H1 (cell line): ENCODE data around the gene INPP5K. TPM values are rescaled to one million over a fixed set of nuclear protein-coding genes. Genes with fewer than 3 reads are reported as not detected.

ENCODE experiments used
- CTCF ChIA-PET: fragments of 300-600 bp; sonication (Branson Sonifier 250); formaldehyde crosslinking; loops from one replicate; lab custom pipeline; 2021; ENCODE audit not compliant: partially characterized antibody; lab: Charles Lee
- POLR2A ChIA-PET: fragments of 300-600 bp; sonication (Branson Sonifier 250); formaldehyde crosslinking; loops from one replicate; lab custom pipeline; 2021; ENCODE audit warnings: inconsistent platforms; ENCODE audit not compliant: partially characterized antibody; lab: Charles Lee
- DNase-seq, 2 experiments: peaks; one replicate each; pipeline versions ENCODE4 v3.0.0 to v3.0.0-alpha.2; 2010 to 2022; ENCODE audit warnings: low spot score in 2 of 2, low read depth in 1 of 2, mixed read lengths in 1 of 2
- FAIRE-seq: peaks from 2 replicates; lab custom pipeline; 2011; peaks lifted over from hg19 to GRCh38; lab: Jason Lieb, UNC
- H2AFZ ChIP-seq: 2 replicates; pipeline ENCODE4 v1.8.1; 2012; ENCODE audit warnings: low read length, inconsistent platforms
- H2AK5ac ChIP-seq: 2 replicates; pipeline ENCODE4 v1.6.1; 2013; ENCODE audit warnings: low read depth, low read length
- H2BK120ac ChIP-seq: replicated peaks from 2 replicates; pipeline ENCODE3; 2013; ENCODE audit warnings: low read depth, low read length, inconsistent platforms
- H2BK12ac ChIP-seq: 2 replicates; pipeline ENCODE4 v1.6.1; 2013; ENCODE audit warnings: low read depth, low read length
- H2BK15ac ChIP-seq: 2 replicates; pipeline ENCODE4 v1.6.1; 2013; ENCODE audit warnings: low read length
- H2BK20ac ChIP-seq: 2 replicates; pipeline ENCODE4 v1.6.1; 2013; ENCODE audit warnings: low read length
- H2BK5ac ChIP-seq: 2 replicates; pipeline ENCODE4 v1.6.1; 2013; ENCODE audit warnings: low read depth, low read length
- H3K14ac ChIP-seq: 2 replicates; pipeline ENCODE4 v1.6.1; 2013; ENCODE audit warnings: inconsistent platforms; ENCODE audit not compliant: insufficient read length
- H3K18ac ChIP-seq: 2 replicates; pipeline ENCODE4 v1.6.1; 2013; ENCODE audit warnings: low read length; ENCODE audit errors: extremely low read depth
- H3K23ac ChIP-seq: 2 replicates; pipeline ENCODE4 v1.6.1; 2013; ENCODE audit warnings: inconsistent platforms; ENCODE audit not compliant: insufficient read length
- H3K23me2 ChIP-seq: 2 replicates; pipeline ENCODE4 v1.6.1; 2013; ENCODE audit warnings: low read depth, low read length
- H3K27ac ChIP-seq: 2 replicates; pipeline ENCODE4 v1.6.1; 2011; ENCODE audit warnings: low read depth, low read length, inconsistent platforms
- H3K27me3 ChIP-seq, 4 experiments: replicated peaks in 1 of 4; 1 replicate in 1 of 4; 2 replicates in 3 of 4; pipeline versions ENCODE4 v1.6.1 to v1.8.1; 2011 to 2013; ENCODE audit warnings: low read length in 3 of 4, mild to moderate bottlenecking in 3 of 4, inconsistent platforms in 2 of 4, mixed read lengths in 2 of 4, moderate library complexity in 1 of 4; ENCODE audit not compliant: control insufficient read depth in 3 of 4, insufficient read depth in 3 of 4; ENCODE audit errors: extremely low read depth in 1 of 4
- H3K36me3 ChIP-seq, 4 experiments: 2 replicates each; pipeline versions ENCODE4 v1.6.1 to v1.8.1; 2011 to 2013; ENCODE audit warnings: mild to moderate bottlenecking in 4 of 4, low read length in 3 of 4, moderate library complexity in 2 of 4, control low read depth in 1 of 4, inconsistent platforms in 1 of 4; ENCODE audit not compliant: insufficient read depth in 4 of 4, control insufficient read depth in 2 of 4
- H3K4ac ChIP-seq: replicated peaks from 2 replicates; pipeline ENCODE3; 2013; ENCODE audit warnings: low read length, low read depth, mixed read lengths, inconsistent platforms; ENCODE audit not compliant: insufficient read length
- H3K4me1 ChIP-seq, 4 experiments: replicated peaks in 1 of 4; 1 replicate in 1 of 4; 2 replicates in 3 of 4; pipeline versions ENCODE4 v1.6.1 to v1.8.1; 2011 to 2013; ENCODE audit warnings: low read length in 3 of 4, inconsistent platforms in 2 of 4, mixed read lengths in 1 of 4; ENCODE audit not compliant: insufficient read depth in 4 of 4, control insufficient read depth in 3 of 4
- H3K4me2 ChIP-seq, 2 experiments: 2 replicates each; pipeline versions ENCODE4 v1.6.1 to v1.8.1; 2011 to 2013; ENCODE audit warnings: low read depth in 2 of 2, low read length in 2 of 2, control low read depth in 1 of 2, inconsistent platforms in 1 of 2, mild to moderate bottlenecking in 1 of 2; ENCODE audit not compliant: insufficient read depth in 1 of 2
- H3K4me3 ChIP-seq, 4 experiments: fragments of 200-600, 300-600 bp in 1 of 4; sonication (generic), shearing (Covaris generic), sonication (Bioruptor Twin) in 1 of 4; 2 replicates each; pipeline versions ENCODE4 v1.5.1 to v1.8.1; 2011 to 2016; ENCODE audit warnings: low read length in 4 of 4, low read depth in 3 of 4, control low read depth in 2 of 4, inconsistent platforms in 2 of 4, mild to moderate bottlenecking in 2 of 4, mixed read lengths in 1 of 4, moderate library complexity in 1 of 4; ENCODE audit not compliant: insufficient read depth in 2 of 4; ENCODE audit errors: extremely low read depth in 1 of 4
- H3K56ac ChIP-seq: replicated peaks from 2 replicates; pipeline ENCODE3; 2013; ENCODE audit warnings: low read depth, mild to moderate bottlenecking, mixed read lengths, low read length, inconsistent platforms; ENCODE audit not compliant: insufficient read length
- H3K79me1 ChIP-seq: 2 replicates; pipeline ENCODE4 v1.6.1; 2013; ENCODE audit warnings: low read depth, low read length, control low read depth
- H3K79me2 ChIP-seq, 2 experiments: 2 replicates each; pipeline versions ENCODE4 v1.6.1 to v1.8.1; 2012 to 2013; ENCODE audit warnings: low read length in 2 of 2, mild to moderate bottlenecking in 2 of 2, inconsistent platforms in 1 of 2; ENCODE audit not compliant: insufficient read depth in 2 of 2, control insufficient read depth in 1 of 2
- H3K9ac ChIP-seq, 4 experiments: replicated peaks in 1 of 4; 1 replicate in 1 of 4; 2 replicates in 3 of 4; pipeline versions ENCODE4 v1.6.1 to v1.8.1; 2011 to 2013; ENCODE audit warnings: low read depth in 3 of 4, low read length in 3 of 4, control low read depth in 2 of 4, mild to moderate bottlenecking in 2 of 4, moderate library complexity in 2 of 4, inconsistent platforms in 1 of 4; ENCODE audit errors: extremely low read depth in 1 of 4
- H3K9me3 ChIP-seq, 2 experiments: 2 replicates each; pipeline versions ENCODE4 v1.6.1 to v1.8.1; 2012 to 2013; ENCODE audit warnings: mild to moderate bottlenecking in 2 of 2, moderate library complexity in 2 of 2, control low read depth in 1 of 2, inconsistent platforms in 1 of 2, low read depth in 1 of 2, low read length in 1 of 2, mixed read lengths in 1 of 2; ENCODE audit not compliant: insufficient read depth in 2 of 2
- H4K20me1 ChIP-seq, 2 experiments: replicated peaks in 1 of 2; 2 replicates each; pipeline versions ENCODE3 to v1.8.1; 2011 to 2013; ENCODE audit warnings: inconsistent platforms in 2 of 2, low read length in 2 of 2, mild to moderate bottlenecking in 1 of 2; ENCODE audit not compliant: insufficient read depth in 2 of 2, control insufficient read depth in 1 of 2
- H4K5ac ChIP-seq: 2 replicates; pipeline ENCODE4 v1.6.1; 2013; ENCODE audit warnings: low read length, low read depth, mixed read lengths, inconsistent platforms; ENCODE audit not compliant: insufficient read length
- H4K8ac ChIP-seq: 2 replicates; pipeline ENCODE4 v1.8.0; 2013; ENCODE audit warnings: mild to moderate bottlenecking, moderate library complexity, low read length, inconsistent platforms; ENCODE audit not compliant: insufficient read depth; ENCODE audit errors: extremely low read depth
- H4K91ac ChIP-seq: replicated peaks from 2 replicates; pipeline ENCODE3; 2013; ENCODE audit warnings: low read length, mixed read lengths, inconsistent platforms; ENCODE audit not compliant: insufficient read length
- CREB1 ChIP-seq: IDR thresholded peaks from 2 replicates; pipeline ENCODE4 v1.6.1; 2012; ENCODE audit warnings: inconsistent platforms
- HDAC2 ChIP-seq, 2 experiments: fragments of 300-600 bp in 1 of 2; sonication (generic) in 1 of 2; IDR thresholded peaks; 2 replicates each; pipeline ENCODE4 v1.6.1; 2011 to 2012; ENCODE audit warnings: low read depth in 2 of 2, low read length in 2 of 2, mild to moderate bottlenecking in 2 of 2, moderate library complexity in 2 of 2, borderline replicate concordance in 1 of 2, inconsistent platforms in 1 of 2
- KDM4A ChIP-seq: IDR thresholded peaks from one replicate; pipeline ENCODE4 v1.7.1; 2012; ENCODE audit warnings: low read depth, mild to moderate bottlenecking, moderate library complexity, low read length, inconsistent platforms; ENCODE audit not compliant: severe bottlenecking
- TCF12 ChIP-seq: IDR thresholded peaks from 2 replicates; pipeline ENCODE4 v1.6.1; 2011; ENCODE audit warnings: low read depth, mild to moderate bottlenecking, low read length
- WGBS, 2 experiments: shearing (Covaris generic) in 1 of 2; methylation state at CpG; one replicate each; pipeline versions ENCODE4 v1.1.6 to v1.1.7; 2013 to 2015; ENCODE audit warnings: low lambda C conversion rate in 2 of 2, mixed read lengths in 2 of 2, inconsistent platforms in 1 of 2, low coverage in 1 of 2, missing lambda C conversion rate in 1 of 2; ENCODE audit not compliant: insufficient replicate concordance in 2 of 2, insufficient coverage in 1 of 2, insufficient read length in 1 of 2; ENCODE audit errors: extremely low coverage in 1 of 2, missing lambda C conversion rate in 1 of 2; 5-methylcytosine and 5-hydroxymethylcytosine counted together
- polyA plus RNA-seq, 7 experiments: library from polyadenylated mRNA; depleted of rRNA in 3 of 7; stranded (reverse) in 5 of 7; unstranded in 2 of 7; fragments of >200 nt in 5 of 7; fragments of 200-250 nt in 2 of 7; gene quantifications; 1 replicate in 5 of 7; 2 replicates in 1 of 7; 4 replicates in 1 of 7; pipeline versions ENCODE4 v1.2.1 to v1.2.3, GENCODE V29; 2011 to 2013; ENCODE audit warnings: missing spikeins in 2 of 7, mixed read lengths in 2 of 7
- total RNA-seq: library from RNA; stranded (reverse); fragmentation: NEBNext Ultra II Directional; extraction: Animal tissue kit (Norgen Biotek cat#: 25700); gene quantifications from 2 replicates; pipeline ENCODE4 v1.2.1, GENCODE V29; 2021

The INPP5K gene
- total and polyA plus RNA-seq, 2 of the 8 experiments (the other 6 are each of a cell fraction or from before 2014, with no cell fraction given): 21.0 to 24.1 TPM

GRCh38 chr17:1491443-1492248 lies 24.8 kb downstream of the INPP5K start:
- Histone ChIP-seq H3K23ac (no peak overlapping the region), H2AK5ac (no peak overlapping the region), H3K56ac (no peak overlapping the region), H4K91ac (no peak overlapping the region), H4K5ac (no peak overlapping the region), H2BK12ac (no peak overlapping the region), H3K9ac (peak overlapping the region in 3 of 4 experiments; percentile 20 to 39 (median 36); a peak in 4 of 7 replicates), H3K9me3 (no peaks in the 10 kb centered on the region), H3K27me3 (no peaks in the 10 kb centered on the region; a peak in 2 of 7 replicates), H3K4me1 (peaks cover 0 to 22% (median 11%) of the 10 kb centered on the region in 4 experiments; a peak in 6 of 7 replicates), H3K18ac (no peak overlapping the region; the same call in 1 of the 2 replicates), H3K4me2 (peak overlapping the region; percentile 64 to 95), H2BK20ac (no peak overlapping the region), H3K79me1 (no peaks in the 10 kb centered on the region; the same call in 1 of the 2 replicates), H3K79me2 (no peaks in the 10 kb centered on the region), H3K27ac (no peak overlapping the region; the same call in 1 of the 2 replicates), H4K8ac (no peak overlapping the region; the same call in 1 of the 2 replicates), H2BK120ac (no peak overlapping the region), H3K23me2 (peaks cover 15% of the 10 kb centered on the region; the same call in 1 of the 2 replicates), H4K20me1 (peaks cover 2 to 7% of the 10 kb centered on the region in 2 experiments), H3K4me3 (peak overlapping the region; percentile 63 to 92 (median 72)), H2AFZ (no peak overlapping the region), H3K4ac (no peak overlapping the region), H3K14ac (no peak overlapping the region), H3K36me3 (peaks cover 0 to 5% (median 0%) of the 10 kb centered on the region in 4 experiments; a peak in 2 of 8 replicates), H2BK15ac (no peak overlapping the region), H2BK5ac (no peak overlapping the region)
- FAIRE-seq (no peak), DNase-seq (peak in 1 of 2 experiments; percentile 53)
- POLR2A ChIA-PET: interaction anchor here (0.6 to 1.8 kb wide), 11 partner anchors 8 to 225 kb away, joined by 3 to 30 read pairs (median 4); partner anchors contain the start of gene INPP5K
- CTCF ChIA-PET: interaction anchor here (0.5 to 2.2 kb wide), 9 partner anchors 9 to 156 kb away, joined by 3 to 13 read pairs (median 3); partner anchors contain the start of gene INPP5K
- no peak for TF ChIP-seq CREB1
- no peak for TF ChIP-seq TCF12
- TF ChIP-seq KDM4A: peak; percentile 45
- 0 out of 4 replicates have a peak, but pooled peaks of 1 of the 2 experiments have one; percentile 9 for TF ChIP-seq HDAC2 (IDR thresholded peaks at IDR 0.05; ENCODE audit: borderline replicate concordance in 1 of 2, low read depth in 2 of 2, low read length in 2 of 2)
- WGBS, 2 experiments: 5% methylated on average over 33 of the region's 94 CpGs; no CpG with 5 or more reads in 1 of the 2 experiments
